ENCODE measurements around the gene QPCT.

DNA sequence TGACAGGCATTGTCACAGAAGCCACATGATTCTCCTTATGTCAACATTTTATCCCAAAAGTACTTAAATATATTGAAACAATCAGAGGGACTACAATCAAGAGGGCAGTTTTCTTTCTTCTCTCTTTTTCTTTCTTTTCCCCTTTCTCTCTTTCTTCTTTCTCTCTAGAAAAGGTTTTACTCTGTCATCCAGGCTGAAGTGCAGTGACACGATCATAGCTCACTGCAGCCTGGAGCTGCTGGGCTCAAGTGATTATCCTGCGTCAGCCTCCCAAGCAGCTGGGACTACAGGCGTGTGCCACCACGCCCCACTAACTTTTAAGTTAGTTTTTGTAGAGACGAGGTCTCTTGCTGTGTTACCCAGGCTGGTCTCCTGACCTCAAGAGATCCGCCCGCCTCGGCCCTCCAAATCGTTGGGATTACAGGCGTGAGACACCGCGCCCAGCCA, 18.8 kb upstream of the QPCT start:
- TF ChIP-seq, protein P1, sequence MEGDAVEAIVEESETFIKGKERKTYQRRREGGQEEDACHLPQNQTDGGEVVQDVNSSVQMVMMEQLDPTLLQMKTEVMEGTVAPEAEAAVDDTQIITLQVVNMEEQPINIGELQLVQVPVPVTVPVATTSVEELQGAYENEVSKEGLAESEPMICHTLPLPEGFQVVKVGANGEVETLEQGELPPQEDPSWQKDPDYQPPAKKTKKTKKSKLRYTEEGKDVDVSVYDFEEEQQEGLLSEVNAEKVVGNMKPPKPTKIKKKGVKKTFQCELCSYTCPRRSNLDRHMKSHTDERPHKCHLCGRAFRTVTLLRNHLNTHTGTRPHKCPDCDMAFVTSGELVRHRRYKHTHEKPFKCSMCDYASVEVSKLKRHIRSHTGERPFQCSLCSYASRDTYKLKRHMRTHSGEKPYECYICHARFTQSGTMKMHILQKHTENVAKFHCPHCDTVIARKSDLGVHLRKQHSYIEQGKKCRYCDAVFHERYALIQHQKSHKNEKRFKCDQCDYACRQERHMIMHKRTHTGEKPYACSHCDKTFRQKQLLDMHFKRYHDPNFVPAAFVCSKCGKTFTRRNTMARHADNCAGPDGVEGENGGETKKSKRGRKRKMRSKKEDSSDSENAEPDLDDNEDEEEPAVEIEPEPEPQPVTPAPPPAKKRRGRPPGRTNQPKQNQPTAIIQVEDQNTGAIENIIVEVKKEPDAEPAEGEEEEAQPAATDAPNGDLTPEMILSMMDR (IDR thresholded peaks at IDR 0.05; ENCODE audit: low read depth, low read length, poor library complexity, severe bottlenecking): no peak
- TF ChIP-seq EZH2phosphoT487 (IDR thresholded peaks at IDR 0.05; ENCODE audit: borderline replicate concordance, low read length): no peak
